Left renal pelvis (tissue), 4 donors: ENCODE results near the gene CRYBG1. TPM values are rescaled to one million over a fixed set of nuclear protein-coding genes. Genes with fewer than 3 reads are reported as not detected.

Experiments used
- DNase-seq, 4 donors: peaks; one replicate each; pipeline ENCODE4 v3.0.0-alpha.2; 2013; ENCODE audit warnings: low read depth in 4 of 4, low spot score in 3 of 4
- polyA plus RNA-seq, 4 donors: library from polyadenylated mRNA; unstranded; fragments of 120-200 nt; gene quantifications; one replicate each; pipeline ENCODE4 v1.2.1, GENCODE V29; 2013; ENCODE audit not compliant: insufficient read length in 4 of 4

The CRYBG1 gene
- polyA plus RNA-seq, 4 donors = 2.7 to 33.3 (median 29.7) TPM

DNA sequence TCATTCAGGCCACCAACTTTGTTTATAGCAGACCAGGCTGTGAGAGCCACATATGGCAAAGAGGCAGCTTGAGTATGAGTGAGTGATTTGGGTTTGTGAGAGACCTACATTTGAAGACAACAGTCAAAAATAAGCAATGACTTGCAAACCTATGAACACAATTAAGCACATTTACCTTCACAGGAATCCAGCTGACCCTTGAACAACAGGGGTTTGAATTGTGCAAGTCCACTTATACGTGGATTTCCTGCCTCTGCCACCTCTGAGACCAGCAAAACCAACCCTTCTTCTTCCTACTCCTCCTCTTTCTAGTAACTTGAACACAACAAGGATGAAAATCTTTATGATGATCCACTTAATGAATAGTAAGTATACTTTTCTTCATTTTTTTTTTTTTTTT lies 258.7 kb downstream of the CRYBG1 start:
- no peak for DNase-seq

DNA sequence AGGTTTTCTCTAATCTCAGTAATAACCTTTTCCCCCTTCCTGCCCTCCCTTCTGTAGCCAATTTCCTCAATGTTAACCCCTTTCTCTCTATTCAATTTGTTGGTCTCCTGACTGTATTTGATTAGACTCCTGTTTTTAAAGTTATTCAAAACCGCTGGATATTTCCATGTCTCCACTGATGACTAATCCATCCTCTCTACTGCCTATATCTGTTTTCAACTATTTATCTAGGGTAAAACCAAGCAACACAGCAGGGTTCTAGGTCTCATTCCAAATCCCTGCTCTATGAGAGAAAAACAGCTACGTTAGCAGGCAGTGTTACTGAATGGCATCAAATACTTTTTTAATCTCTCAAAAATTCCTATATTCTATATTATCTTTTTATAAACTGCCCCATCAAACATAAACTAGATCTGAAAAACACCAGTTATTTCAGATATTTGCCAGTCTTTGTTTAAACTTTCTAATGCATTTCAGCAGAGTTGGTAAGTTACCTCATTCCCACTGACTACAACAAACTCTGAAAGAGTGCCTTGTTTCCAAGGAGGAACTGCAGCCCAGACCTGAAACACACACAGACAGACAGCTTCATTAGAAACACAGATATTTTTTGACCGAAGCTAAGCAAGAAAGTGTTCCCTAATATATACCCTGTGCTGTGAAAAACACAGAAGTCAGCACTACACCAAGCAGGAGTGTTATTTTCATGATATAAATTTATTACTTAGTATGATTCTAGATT lies 260.6 kb downstream of the CRYBG1 start:
- no peak for DNase-seq

Other genes with a start within 250 kb of the CRYBG1 start
- gene ATG5, start 35.0 kb upstream of the CRYBG1 start, polyA plus RNA-seq = 10 to 100 TPM; 40.6 to 60.4 (median 50.0) TPM